ENCODE results near the gene FAM13A.
"Not testable (repeated sequence)": the region's sequence is repeated elsewhere in the genome, so short reads cannot be mapped to it uniquely, and the experiment has no call there.

The FAM13A gene

GRCh38 chr4:88853583-88853982 lies 203.4 kb downstream of the FAM13A start:
- not testable (repeated sequence) for DNase-seq (ENCODE audit: low spot score)

- no peak for DNase-seq (ENCODE audit: low spot score)
These were observed 210.7 kb downstream of the FAM13A start for GRCh38 chr4:88846206-88846790.

- no peak for DNase-seq (ENCODE audit: low spot score)
These were observed 213.8 kb downstream of the FAM13A start for GRCh38 chr4:88843067-88843685.

DNA sequence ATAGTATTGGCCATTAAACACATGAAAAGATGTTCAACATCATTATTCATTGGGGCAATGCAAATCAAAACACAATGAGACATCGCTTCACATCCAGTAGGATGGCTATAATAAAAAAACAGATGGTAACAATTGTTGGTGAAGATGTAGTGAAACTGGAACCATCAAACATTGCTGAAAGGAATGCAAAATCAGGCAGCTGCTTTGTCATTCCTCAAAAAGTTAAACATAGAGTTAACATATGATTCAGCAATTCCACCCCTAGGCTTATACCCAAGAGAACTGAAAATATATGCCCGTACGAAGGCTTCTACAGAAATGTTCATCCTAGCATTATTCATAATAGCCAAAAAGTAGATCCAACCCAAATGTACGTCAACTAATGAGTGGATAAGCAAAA lies 215.3 kb downstream of the FAM13A start:
- no peak for DNase-seq (ENCODE audit: low spot score)

GRCh38 chr4:88836216-88836615 lies 220.8 kb downstream of the FAM13A start:
- DNase-seq (ENCODE audit: low spot score), result no peak

- no peak for DNase-seq (ENCODE audit: low spot score)
These were observed 226.0 kb downstream of the FAM13A start for GRCh38 chr4:88831031-88831430.

- no peak for DNase-seq (ENCODE audit: low spot score)
These were observed 226.4 kb downstream of the FAM13A start for GRCh38 chr4:88830598-88830997.

- no peak for DNase-seq (ENCODE audit: low spot score)
These were observed 228.0 kb downstream of the FAM13A start for GRCh38 chr4:88828842-88829571.

DNA sequence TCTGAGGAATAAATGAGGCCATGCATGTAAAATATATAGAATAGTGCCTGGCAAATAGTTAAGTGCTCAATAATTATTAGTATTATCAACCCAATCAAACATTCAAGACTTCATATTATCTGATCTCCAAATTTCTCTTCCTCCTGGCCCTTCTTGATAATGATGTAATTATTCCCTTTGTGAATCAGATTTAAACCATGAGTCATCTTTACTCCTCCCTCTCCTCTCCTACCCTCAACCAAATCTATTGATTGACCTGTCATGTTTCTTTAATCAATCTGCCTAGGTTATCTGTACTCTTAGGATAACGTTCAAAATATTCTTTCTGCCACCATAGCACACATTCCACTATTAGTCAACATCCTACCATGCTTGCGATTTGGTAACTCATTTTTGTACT lies 229.5 kb downstream of the FAM13A start:
- no peak for DNase-seq (ENCODE audit: low spot score)

- DNase-seq (ENCODE audit: low spot score), result no peak
These were observed 230.2 kb downstream of the FAM13A start for GRCh38 chr4:88826771-88827170.

GRCh38 chr4:88825931-88826330 lies 231.1 kb downstream of the FAM13A start:
- no peak for DNase-seq (ENCODE audit: low spot score)

DNA sequence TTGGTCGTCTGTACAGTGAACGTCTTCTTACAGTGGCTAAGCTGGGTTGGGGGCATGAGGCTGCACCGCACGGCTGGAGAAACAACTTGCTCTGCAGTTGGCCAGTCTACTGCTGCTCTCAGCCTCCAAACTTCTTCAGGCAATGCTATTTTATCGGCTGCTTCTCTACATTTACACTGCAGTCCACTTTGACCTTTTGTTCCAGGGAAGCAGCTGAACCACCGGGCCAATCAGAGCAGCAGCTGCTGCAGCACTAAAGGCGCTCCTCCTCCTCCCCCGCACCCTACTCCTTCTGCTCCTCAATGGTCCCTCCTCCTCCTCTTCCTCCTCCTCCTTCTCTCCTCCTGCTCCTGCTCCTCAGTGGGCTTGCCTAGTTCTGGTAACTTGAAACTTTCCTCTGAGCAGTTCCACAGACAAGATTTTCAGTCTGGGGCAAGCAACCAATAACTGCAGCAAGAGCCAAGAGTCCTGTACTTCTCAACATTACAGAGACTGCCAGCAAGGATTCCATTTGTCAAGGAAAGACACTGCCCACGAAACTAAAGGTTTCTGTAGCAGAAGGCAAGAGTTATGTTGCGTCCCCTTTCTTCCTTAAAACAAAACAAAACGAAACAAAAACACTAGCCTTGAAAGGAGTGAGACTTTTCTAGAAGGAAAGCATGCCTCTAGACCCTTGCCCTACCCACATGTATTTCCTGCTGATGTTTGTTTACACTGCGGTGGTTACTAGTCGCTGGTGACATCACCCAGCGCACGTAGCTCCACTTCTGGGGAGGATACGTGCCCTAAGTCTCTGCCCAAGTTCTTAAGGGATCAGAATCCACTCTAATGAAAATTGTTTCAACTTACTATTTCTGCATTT lies 233.7 kb downstream of the FAM13A start:
- DNase-seq (ENCODE audit: low spot score), result peak; percentile 76

DNA sequence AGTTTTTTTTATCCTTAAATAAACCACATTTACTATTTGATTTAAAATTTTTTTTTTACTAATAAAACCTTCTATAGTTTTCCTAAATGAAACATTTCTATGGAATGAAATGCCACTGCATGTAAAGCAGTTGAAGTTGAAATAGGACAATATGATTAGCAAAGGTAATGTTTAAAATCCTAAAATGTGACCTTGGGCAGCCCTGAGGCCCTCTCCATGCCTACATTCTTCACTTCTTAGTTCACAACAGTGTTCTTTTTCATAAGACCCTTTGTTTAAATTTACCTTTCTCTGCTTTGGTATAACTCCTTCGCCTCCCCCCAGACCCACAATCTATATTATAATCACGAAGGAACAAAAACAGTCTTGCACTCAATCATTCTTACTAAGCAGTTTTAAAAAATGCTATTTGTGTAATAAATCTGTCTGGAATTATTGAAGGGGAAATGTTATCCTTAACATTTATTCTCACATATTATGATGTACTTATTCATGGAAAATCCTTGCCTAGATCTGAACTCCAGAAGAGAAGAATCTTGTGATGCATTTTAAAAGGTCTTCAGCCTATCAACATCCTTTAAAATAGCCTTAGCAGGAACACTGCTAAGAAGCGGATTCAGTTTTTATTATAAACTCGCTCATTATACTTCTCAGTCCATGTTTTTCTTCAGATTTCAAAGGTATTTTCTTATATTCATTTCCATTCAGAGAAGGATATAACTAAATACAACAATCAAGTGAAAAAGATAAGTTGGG lies 234.8 kb downstream of the FAM13A start:
- no peak for DNase-seq (ENCODE audit: low spot score)

- no peak for DNase-seq (ENCODE audit: low spot score)
These were observed 235.5 kb downstream of the FAM13A start for GRCh38 chr4:88821522-88821921.

DNA sequence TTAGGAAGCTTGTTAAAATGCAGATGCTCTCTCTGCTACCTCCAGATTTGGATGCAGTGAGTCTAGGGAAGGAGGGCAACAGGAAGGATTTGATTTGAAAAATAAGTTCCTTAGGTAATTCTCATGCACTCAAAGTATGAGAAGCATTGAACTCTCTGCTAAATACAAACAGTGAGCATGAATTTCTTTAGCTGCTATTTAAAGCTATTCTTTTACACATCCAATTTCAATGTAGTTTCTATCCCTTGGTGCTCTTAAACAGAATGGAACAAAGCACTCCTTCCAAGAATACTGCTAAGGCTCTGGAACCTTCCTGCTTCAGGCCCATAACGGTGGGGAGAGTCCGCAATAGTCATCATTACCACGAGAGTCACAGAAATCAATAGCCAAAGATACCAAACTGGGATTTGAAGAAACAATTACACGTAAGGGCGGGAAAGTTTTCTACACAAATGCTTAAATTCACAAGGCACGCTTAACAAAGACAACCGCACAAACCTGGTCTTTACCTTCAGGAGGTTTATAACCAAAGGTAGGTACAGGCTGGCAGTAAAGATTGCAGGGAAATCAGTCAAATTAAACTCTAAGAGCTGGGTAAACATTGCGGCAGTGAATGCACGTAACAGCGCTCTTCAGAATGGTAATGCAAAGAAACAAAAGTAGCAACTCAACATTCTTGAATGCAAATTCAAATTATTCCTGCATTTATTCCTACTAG lies 236.1 kb downstream of the FAM13A start:
- DNase-seq (ENCODE audit: low spot score), result no peak

DNA sequence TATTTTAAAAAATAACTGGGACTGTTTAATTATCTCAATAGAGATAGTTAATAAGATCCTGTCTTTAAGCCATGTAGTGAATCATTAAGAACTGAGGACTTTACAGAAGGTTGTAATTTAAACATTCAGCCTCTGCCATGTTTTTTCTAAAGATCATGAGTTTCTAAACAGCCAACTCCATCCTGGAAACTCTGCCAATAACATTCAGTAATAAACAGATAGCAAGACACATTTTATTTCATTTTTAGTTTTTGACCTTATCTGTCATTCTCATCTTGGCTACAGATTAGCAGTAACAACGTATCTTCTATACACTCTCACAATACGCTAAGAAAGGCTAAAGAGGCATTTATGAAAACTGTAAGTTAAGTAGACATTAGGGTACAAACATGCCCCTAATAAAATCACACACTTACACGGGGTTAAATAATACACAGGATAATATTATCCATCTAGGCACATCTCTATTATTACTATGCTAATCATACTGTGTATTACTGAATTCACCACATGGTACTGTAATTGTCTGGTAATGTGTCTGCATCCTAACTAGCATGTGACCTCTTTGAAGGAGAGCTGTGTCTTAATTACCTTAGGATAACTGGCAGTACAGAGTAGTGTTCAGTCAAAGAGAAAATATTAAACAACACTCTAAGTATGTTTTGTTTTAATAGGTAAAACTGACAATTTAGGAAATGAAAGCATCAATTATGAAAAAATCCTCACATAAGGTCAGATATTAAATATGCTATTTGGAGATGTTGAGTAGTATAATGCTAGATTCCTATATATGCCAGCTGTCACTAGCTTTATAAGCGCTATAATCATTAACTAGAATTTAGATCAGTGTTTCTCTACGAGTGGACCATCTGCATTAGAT lies 236.9 kb downstream of the FAM13A start:
- DNase-seq (ENCODE audit: low spot score), result no peak

- DNase-seq (ENCODE audit: low spot score), result peak; percentile 5
These were observed 238.1 kb downstream of the FAM13A start for GRCh38 chr4:88818631-88819470.

DNA sequence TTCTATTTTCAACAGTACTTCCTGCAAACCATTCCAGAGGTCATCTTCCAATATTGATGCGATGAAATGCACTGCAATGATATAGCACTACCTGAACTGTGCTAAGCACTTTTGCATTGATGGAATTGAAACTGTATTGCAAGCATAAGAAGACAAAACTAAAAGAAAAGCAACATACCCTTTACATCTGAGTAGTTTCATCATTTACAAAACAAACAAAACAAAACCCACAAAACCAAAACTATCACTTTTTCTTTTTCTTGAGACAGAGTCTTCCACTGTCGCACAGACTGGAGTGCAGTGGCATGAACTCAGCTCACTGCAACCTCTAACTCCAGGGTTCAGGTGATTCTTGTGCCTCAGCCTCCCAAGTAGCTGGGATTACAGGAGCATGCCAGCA lies 239.2 kb downstream of the FAM13A start:
- no peak for DNase-seq (ENCODE audit: low spot score)

- no peak for DNase-seq (ENCODE audit: low spot score)
These were observed 240.6 kb downstream of the FAM13A start for GRCh38 chr4:88816360-88816759.

All from SK-N-DZ (cell line).